OCI-LY1 (cell line): Measurements from ENCODE around the gene PER1.

ENCODE experiments used
- H2AFZ ChIP-seq: fragments of 200-600 bp; sonication (generic), shearing (Covaris generic); 2 replicates; pipeline ENCODE4 v1.6.0; 2014; ENCODE audit warnings: antibody characterized with exemption, mild to moderate bottlenecking, low read length
- H3F3A ChIP-seq: fragments of 200-600 bp; sonication (generic), shearing (Covaris generic); 2 replicates; pipeline ENCODE4 v1.6.0; 2014; ENCODE audit warnings: mild to moderate bottlenecking, antibody characterized with exemption, low read length, moderate library complexity; ENCODE audit not compliant: insufficient read depth
- H3K27ac ChIP-seq: fragments of 200-600 bp; sonication (generic); 2 replicates; pipeline ENCODE4 v1.5.1; 2014; ENCODE audit warnings: low read length, mixed run types, mild to moderate bottlenecking, low read depth; ENCODE audit not compliant: poor library complexity, severe bottlenecking
- H3K27me3 ChIP-seq: fragments of 200-600 bp; sonication (generic); 2 replicates; pipeline ENCODE4 v1.6.0; 2014; ENCODE audit warnings: antibody characterized with exemption, mild to moderate bottlenecking, low read length, moderate library complexity; ENCODE audit not compliant: insufficient read depth
- H3K36me3 ChIP-seq: fragments of 200-600 bp; sonication (generic); 2 replicates; pipeline ENCODE4 v1.6.1; 2014; ENCODE audit warnings: mild to moderate bottlenecking, antibody characterized with exemption, low read length, moderate library complexity, mixed read lengths; ENCODE audit not compliant: insufficient read depth
- H3K4me1 ChIP-seq: fragments of 200-600 bp; sonication (generic); 2 replicates; pipeline ENCODE4 v1.5.1; 2014; ENCODE audit warnings: mild to moderate bottlenecking, low read length, moderate library complexity; ENCODE audit not compliant: insufficient read depth, severe bottlenecking
- H3K4me2 ChIP-seq: fragments of 200-600 bp; sonication (generic), shearing (Covaris generic); 2 replicates; pipeline ENCODE4 v1.6.1; 2014; ENCODE audit warnings: low read length
- H3K4me3 ChIP-seq: fragments of 200-600 bp; sonication (generic); 2 replicates; pipeline ENCODE4 v1.5.1; 2014; ENCODE audit warnings: low read length, low read depth, mild to moderate bottlenecking, mixed read lengths; ENCODE audit not compliant: poor library complexity, severe bottlenecking
- H3K79me2 ChIP-seq: fragments of 200-600 bp; shearing (Covaris generic); 2 replicates; pipeline ENCODE4 v1.6.1; 2016; ENCODE audit warnings: mixed run types, low read length, mixed read lengths; ENCODE audit not compliant: insufficient read depth
- H3K9ac ChIP-seq: fragments of 200-600 bp; sonication (generic), shearing (Covaris generic); 2 replicates; pipeline ENCODE4 v1.6.1; 2014; ENCODE audit warnings: mild to moderate bottlenecking, low read length, mixed read lengths
- H3K9me2 ChIP-seq: fragments of 200-600 bp; sonication (generic), shearing (Covaris generic); 2 replicates; pipeline ENCODE4 v1.6.1; 2014; ENCODE audit warnings: low read depth, mild to moderate bottlenecking, low read length, mixed read lengths
- H3K9me3 ChIP-seq: fragments of 200-600 bp; shearing (Covaris generic); 2 replicates; pipeline ENCODE4 v1.6.1; 2014; ENCODE audit warnings: low read length, mixed read lengths
- H4K20me1 ChIP-seq: fragments of 200-600 bp; sonication (generic), shearing (Covaris generic); 2 replicates; pipeline ENCODE4 v1.6.0; 2016; ENCODE audit warnings: mild to moderate bottlenecking, low read length; ENCODE audit not compliant: insufficient read depth
- CTCF ChIP-seq: fragments of 200-600 bp; sonication (generic), shearing (Covaris generic); IDR thresholded peaks from 2 replicates; pipeline ENCODE4 v1.5.1; 2017; ENCODE audit warnings: mild to moderate bottlenecking, antibody characterized with exemption, low read length, moderate library complexity, mixed read lengths
- EZH2 ChIP-seq: fragments of 200-600 bp; sonication (generic), shearing (Covaris generic); IDR thresholded peaks from 2 replicates; pipeline ENCODE4 v1.8.0; 2017; ENCODE audit warnings: borderline replicate concordance, mixed run types, mild to moderate bottlenecking, antibody characterized with exemption, low read length, moderate library complexity, mixed read lengths

Gene PER1

GRCh38 chr17:8128125-8128784 is 23.9 kb downstream of the PER1 start:
- peaks cover 30% of the 10 kb centered on the region for H3K4me1 ChIP-seq
- H3K9ac ChIP-seq = no peak overlapping the region
- no peak overlapping the region for H3K27ac ChIP-seq
- no peaks in the 10 kb centered on the region for H3K9me3 ChIP-seq
- no peak overlapping the region for H3K4me3 ChIP-seq
- H2AFZ ChIP-seq = no peak overlapping the region
- H3K9me2 ChIP-seq = no peaks in the 10 kb centered on the region
- H3K27me3 ChIP-seq = peaks cover 6% of the 10 kb centered on the region; the same call in 1 of the 2 replicates
- H3F3A ChIP-seq = peaks cover 5% of the 10 kb centered on the region
- H3K36me3 ChIP-seq = no peaks in the 10 kb centered on the region
- TF ChIP-seq CTCF (no peak), EZH2 (no peak)
- no peaks in the 10 kb centered on the region for H4K20me1 ChIP-seq
- no peaks in the 10 kb centered on the region for H3K79me2 ChIP-seq
- H3K4me2 ChIP-seq = no peak overlapping the region

- Histone ChIP-seq H3K27me3 (peaks cover 6% of the 10 kb centered on the region), H3K27ac (peak overlapping the region; percentile 53)
Measured at GRCh38 chr17:8126491-8127066, 25.6 kb downstream of the PER1 start.

GRCh38 chr17:8125947-8126490 is 26.2 kb downstream of the PER1 start:
- TF ChIP-seq CTCF = no peak
- no peak for TF ChIP-seq EZH2
- Histone ChIP-seq H3F3A (peaks cover 5% of the 10 kb centered on the region), H4K20me1 (no peaks in the 10 kb centered on the region), H3K9me3 (no peaks in the 10 kb centered on the region), H3K4me3 (peak overlapping the region; percentile 98), H3K9me2 (no peaks in the 10 kb centered on the region), H2AFZ (no peak overlapping the region), H3K79me2 (no peaks in the 10 kb centered on the region), H3K27ac (peak overlapping the region; percentile 53), H3K27me3 (peaks cover 6% of the 10 kb centered on the region), H3K4me1 (peaks cover 46% of the 10 kb centered on the region), H3K4me2 (peak overlapping the region; percentile 88), H3K36me3 (no peaks in the 10 kb centered on the region), H3K9ac (peak overlapping the region; percentile 69)

More at GRCh38 chr17:8126491-8127066, 25.6 kb downstream of the PER1 start:
- Histone ChIP-seq H3K9ac (peak overlapping the region; percentile 69), H3K9me3 (no peaks in the 10 kb centered on the region), H3K4me1 (peaks cover 43% of the 10 kb centered on the region), H3K4me2 (peak overlapping the region; percentile 88), H2AFZ (no peak overlapping the region), H3K4me3 (peak overlapping the region; percentile 98), H4K20me1 (no peaks in the 10 kb centered on the region), H3K36me3 (no peaks in the 10 kb centered on the region), H3K9me2 (no peaks in the 10 kb centered on the region), H3K79me2 (no peaks in the 10 kb centered on the region), H3F3A (peaks cover 5% of the 10 kb centered on the region)
- TF ChIP-seq EZH2 (no peak), CTCF (no peak)
